Vagina (tissue), 2 donors: ENCODE data around the gene ZFP64.

Experiments
- POLR2A ChIP-seq, 2 donors: fragments of 450-650 bp; IDR thresholded peaks; one replicate each; pipeline ENCODE4 v1.6.1; 2017; ENCODE audit warnings: antibody characterized with exemption in 2 of 2, mild to moderate bottlenecking in 2 of 2, moderate library complexity in 2 of 2
- POLR2AphosphoS5 ChIP-seq, 2 donors: sonication (generic); formaldehyde crosslinking; IDR thresholded peaks; one replicate each; pipeline ENCODE4 v1.9.0; 2017; ENCODE audit warnings: antibody characterized with exemption in 2 of 2, mild to moderate bottlenecking in 2 of 2, low read depth in 1 of 2; ENCODE audit not compliant: insufficient read depth in 1 of 2
- TF ChIP-seq, protein P1 (sequence below), 3 experiments: fragments of 450-650 bp in 2 of 3; fragments of 200-600 bp in 1 of 3; sonication (generic) in 1 of 3; IDR thresholded peaks; one replicate each; pipeline ENCODE4 v1.5.1; 2017 to 2019; ENCODE audit warnings: antibody characterized with exemption in 3 of 3, mild to moderate bottlenecking in 2 of 3, moderate library complexity in 2 of 3

DNA sequence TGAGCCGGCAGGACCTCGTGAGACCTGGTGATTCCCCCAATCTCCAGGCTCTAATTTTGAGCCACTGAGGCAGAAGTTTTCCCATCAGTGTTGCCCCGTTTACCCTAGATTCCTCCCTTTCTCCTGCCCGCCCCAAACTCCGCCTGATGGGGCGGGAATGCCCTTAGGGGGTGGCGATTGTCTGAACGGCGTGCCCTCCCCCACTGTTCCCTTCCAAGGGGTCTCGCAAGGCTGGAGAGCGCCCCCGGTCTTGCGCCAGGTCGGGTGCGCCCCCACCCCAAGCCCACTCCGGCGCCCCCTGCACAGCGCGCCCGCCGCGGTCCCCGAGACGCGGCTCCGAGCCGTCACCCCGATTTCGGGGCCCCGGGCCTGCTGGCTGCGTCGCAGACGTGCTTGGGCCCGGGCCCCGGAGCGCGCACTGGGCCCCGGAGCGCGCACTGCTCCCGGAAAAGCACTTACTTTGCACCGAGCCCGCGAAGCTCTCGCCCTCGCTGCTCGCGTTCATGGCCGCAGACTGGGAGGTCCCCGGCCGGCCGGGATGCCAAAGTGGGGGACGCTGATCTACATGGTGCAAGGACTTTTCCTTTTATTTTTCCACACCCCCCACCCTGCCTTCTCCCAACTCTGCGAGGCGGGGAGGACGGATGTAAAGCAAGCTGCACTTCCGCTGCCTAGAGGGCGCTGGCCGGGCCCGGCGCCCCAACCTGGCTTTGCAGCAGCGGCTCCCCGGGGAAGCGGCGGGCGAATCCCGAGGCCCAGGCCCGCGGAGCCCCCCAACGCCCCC lies at the start of gene ZFP64:
- TF ChIP-seq POLR2A (IDR thresholded peaks at IDR 0.05) (no peak), POLR2AphosphoS5 (IDR thresholded peaks at IDR 0.05; ENCODE audit: insufficient read depth in 1 of 2, low read depth in 1 of 2) (peak in 1 of 2 donors; percentile 70)
- TF ChIP-seq, protein P1, sequence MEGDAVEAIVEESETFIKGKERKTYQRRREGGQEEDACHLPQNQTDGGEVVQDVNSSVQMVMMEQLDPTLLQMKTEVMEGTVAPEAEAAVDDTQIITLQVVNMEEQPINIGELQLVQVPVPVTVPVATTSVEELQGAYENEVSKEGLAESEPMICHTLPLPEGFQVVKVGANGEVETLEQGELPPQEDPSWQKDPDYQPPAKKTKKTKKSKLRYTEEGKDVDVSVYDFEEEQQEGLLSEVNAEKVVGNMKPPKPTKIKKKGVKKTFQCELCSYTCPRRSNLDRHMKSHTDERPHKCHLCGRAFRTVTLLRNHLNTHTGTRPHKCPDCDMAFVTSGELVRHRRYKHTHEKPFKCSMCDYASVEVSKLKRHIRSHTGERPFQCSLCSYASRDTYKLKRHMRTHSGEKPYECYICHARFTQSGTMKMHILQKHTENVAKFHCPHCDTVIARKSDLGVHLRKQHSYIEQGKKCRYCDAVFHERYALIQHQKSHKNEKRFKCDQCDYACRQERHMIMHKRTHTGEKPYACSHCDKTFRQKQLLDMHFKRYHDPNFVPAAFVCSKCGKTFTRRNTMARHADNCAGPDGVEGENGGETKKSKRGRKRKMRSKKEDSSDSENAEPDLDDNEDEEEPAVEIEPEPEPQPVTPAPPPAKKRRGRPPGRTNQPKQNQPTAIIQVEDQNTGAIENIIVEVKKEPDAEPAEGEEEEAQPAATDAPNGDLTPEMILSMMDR (IDR thresholded peaks at IDR 0.05): peak in 1 of 3 experiments; percentile 72
